GM08714 (cell line): ENCODE data around the gene AGBL4.

ENCODE experiments used
- H3K4me3 ChIP-seq: fragments of 200-500 bp; sonication (Bioruptor generic); 2 replicates; pipeline ENCODE4 v1.5.1; 2014; ENCODE audit warnings: mild to moderate bottlenecking, low read length, inconsistent platforms
- ZNF274 ChIP-seq: IDR thresholded peaks from 2 replicates; pipeline ENCODE4 v1.6.1; 2012; ENCODE audit warnings: mild to moderate bottlenecking, low read depth, low read length

AGBL4 gene

DNA sequence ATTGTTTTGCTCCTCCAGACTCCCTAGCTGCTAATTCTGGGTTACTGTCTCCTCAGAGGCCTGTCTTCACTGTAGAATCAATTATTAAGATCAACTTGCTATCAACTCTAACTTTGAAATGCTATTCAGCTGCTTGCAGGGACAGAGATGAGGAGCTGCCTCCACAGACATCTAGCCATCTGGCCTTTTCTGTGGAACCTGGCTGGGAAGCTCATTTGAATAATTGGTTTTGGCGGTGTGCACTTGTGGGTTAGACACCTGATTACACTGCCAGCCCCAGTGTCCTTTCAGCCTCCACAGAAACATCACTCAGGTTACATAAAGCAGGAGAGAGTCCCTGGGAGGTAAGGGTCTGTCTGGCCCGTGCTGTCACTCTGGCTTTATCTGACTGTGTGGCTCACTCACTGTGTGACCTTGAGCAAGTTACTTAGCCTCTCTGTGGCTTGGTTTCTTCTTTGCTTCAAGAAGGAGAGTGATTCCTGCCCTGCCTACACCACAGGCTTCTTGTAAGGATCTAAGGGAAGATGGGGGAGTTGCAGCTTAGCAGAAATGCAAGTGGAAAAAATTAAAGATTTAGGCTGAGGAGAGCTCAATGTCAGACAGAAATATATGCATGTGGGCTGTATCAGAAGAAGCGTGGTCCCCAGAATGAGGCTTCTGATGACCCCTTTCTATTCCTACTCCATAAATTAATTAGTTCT, 1378.7 kb downstream of the AGBL4 start:
- no peak for TF ChIP-seq ZNF274
- no peak overlapping the region for H3K4me3 ChIP-seq

GRCh38 chr1:48644190-48644900, 1379.4 kb downstream of the AGBL4 start:
- TF ChIP-seq ZNF274 = no peak
- no peak overlapping the region for H3K4me3 ChIP-seq

GRCh38 chr1:48643193-48643592, 1380.6 kb downstream of the AGBL4 start:
- H3K4me3 ChIP-seq = no peak overlapping the region

DNA sequence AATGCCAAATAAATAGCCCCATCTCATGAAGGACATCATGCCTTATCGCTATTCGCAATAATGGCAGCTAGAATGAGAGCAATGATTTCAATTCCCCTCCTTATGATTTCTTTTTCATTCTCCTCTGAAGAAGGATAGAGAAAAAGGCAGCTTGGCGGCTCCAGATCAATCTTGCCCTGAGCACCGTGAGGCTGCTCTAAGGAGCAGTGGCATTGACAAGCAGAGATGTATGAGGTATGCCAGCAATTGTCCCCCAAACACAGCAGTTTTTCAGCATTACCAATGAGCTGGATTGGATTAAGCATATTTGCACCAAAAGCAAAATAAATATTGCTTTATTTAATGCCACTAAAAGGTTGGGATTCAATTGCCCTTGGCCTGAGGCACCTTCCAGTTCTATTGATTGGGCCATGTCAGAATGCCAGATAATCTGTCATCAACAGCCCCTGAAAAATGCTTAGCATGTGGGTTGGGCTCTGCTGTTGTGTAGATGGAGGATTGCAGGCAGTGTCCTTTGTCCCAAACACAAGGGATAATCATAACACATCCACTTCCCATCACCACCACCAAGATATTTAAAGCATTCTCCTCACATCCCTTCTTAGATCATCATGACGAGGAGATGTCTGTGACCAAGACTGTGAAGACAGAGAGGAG, 1382.8 kb downstream of the AGBL4 start:
- TF ChIP-seq ZNF274 = no peak

More at GRCh38 chr1:48643193-48643592, 1380.6 kb downstream of the AGBL4 start:
- no peak for TF ChIP-seq ZNF274

DNA sequence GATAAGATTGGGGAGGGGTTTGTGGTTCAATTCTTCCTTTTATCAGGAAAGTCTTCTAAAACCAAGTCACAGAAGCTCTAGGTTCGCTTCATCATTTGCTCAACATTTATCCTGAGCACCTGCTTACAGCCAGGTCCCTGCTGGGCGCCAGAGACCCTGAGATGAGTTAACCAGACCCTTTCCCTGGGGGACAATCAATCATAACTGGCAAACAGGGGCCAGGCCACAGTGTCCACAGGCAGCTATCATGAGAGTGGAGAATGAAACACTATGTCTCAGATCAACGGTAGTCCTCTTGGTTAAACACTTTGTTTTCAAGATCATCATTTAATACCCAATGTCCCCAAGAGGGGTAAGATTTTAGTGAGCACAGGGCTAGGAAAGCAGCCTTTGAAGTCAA, 1393.9 kb downstream of the AGBL4 start:
- TF ChIP-seq ZNF274 = no peak
- H3K4me3 ChIP-seq = no peak overlapping the region

More for the DNA sequence above, 1382.8 kb downstream of the AGBL4 start:
- H3K4me3 ChIP-seq = no peak overlapping the region

DNA sequence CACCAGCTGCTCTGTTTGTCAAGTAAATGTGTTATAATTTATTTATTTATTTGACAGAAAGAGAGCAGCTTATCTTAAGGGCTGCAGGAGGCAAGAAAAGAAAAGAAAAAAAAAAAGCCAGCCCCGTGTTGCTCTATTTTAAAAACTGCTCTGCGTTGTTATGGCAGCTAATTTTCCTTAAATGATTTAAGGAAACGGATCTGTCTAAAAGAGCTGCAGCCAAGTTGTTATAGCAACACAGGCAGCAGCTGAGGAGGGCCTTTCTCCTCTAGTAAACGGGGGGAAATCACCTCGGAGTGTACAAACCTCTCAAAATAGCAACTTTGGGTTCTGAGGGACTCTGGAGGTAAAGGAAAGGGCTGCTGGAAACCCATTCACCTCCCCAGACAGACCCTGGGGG, 1396.3 kb downstream of the AGBL4 start:
- TF ChIP-seq ZNF274 = no peak

DNA sequence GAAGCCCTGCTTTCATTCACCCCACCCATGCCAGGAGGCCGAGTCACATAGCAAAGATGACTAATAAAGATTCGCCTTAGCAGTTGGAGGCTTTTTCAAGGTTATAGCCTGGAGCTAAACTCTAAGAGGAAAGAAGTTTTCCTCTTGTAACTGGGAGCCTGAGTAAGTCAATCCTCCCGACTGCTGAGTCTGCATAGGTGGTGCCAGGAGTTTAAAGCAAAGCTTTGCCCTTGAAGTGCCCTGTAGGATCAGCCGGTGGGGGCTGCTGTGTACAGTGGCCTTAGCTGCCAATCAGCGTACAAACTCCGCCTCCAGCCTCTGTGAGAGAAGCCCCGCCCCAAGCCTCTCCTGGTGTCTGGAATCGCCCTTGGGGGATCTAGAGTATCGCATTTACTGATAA, 1404.2 kb downstream of the AGBL4 start:
- TF ChIP-seq ZNF274 = no peak
- H3K4me3 ChIP-seq = no peak overlapping the region

More for the DNA sequence above, 1396.3 kb downstream of the AGBL4 start:
- no peak overlapping the region for H3K4me3 ChIP-seq

- TF ChIP-seq ZNF274 = no peak
- H3K4me3 ChIP-seq = no peak overlapping the region
Observed at GRCh38 chr1:48617252-48617651, 1406.5 kb downstream of the AGBL4 start.

DNA sequence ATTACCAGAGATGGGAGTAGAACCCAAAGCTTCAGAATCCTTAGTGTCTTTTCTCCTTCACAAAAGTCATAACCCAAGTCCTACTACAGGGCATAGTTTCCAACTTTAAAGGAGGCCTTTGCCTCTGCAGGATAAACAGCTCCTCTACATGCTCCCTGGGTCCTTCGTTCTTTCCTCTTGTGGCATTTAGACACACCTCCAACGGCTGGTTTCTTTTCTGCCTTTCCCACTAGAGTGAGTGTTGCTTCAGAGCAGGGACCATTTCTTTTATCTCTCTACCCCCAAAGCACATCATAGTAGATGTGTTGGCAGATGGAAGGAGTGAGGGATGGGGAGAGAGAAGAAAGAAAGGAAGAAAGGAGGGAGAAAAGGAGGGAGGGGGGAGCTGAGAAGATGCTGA, 1407.0 kb downstream of the AGBL4 start:
- no peak overlapping the region for H3K4me3 ChIP-seq
- no peak for TF ChIP-seq ZNF274

GRCh38 chr1:48611841-48612240, 1411.9 kb downstream of the AGBL4 start:
- TF ChIP-seq ZNF274 = no peak
- no peak overlapping the region for H3K4me3 ChIP-seq

GRCh38 chr1:48610628-48611542, 1412.9 kb downstream of the AGBL4 start:
- TF ChIP-seq ZNF274 = no peak

DNA sequence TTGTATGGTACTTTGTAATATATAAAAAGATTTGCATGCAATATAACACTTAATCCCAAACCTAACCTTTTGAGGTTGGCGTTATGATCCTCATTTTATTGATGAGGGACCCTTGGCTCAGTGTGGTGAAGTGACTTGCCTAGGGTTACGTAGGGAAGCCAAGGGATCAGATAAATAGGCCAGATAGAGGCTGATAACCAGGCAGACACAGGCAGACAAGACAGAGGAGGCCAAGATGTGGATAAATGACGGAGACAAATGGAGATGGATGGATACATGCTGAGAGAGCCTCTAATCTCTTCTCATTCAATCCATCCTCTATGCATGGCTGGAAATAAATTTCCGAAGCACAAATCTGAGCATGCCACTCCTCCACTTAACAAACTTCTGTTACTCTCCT, 1414.9 kb downstream of the AGBL4 start:
- no peak overlapping the region for H3K4me3 ChIP-seq
- no peak for TF ChIP-seq ZNF274

More at GRCh38 chr1:48610628-48611542, 1412.9 kb downstream of the AGBL4 start:
- no peak overlapping the region for H3K4me3 ChIP-seq

- no peak for TF ChIP-seq ZNF274
Observed at GRCh38 chr1:48603222-48603621, 1420.5 kb downstream of the AGBL4 start.

DNA sequence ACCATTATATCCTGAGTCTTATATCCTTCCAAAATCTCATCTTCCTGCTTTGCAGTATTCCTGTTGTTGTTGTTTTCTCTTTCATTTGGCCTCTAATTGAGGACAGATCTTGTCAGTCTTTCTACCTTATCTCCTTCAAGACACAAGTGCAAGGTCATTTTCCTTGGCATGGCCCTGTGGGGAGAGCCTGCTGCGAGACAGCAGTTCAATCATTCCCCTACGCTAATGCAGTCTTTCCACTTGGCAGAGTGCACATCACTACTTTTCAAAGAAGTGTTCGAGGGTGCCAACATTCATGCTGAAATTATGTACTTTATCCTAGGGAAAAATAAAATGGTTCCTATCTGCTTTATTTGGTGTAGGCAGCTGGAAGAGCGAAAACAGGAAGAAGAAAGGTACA, 1421.4 kb downstream of the AGBL4 start:
- no peak for TF ChIP-seq ZNF274
- H3K4me3 ChIP-seq = no peak overlapping the region

More at GRCh38 chr1:48603222-48603621, 1420.5 kb downstream of the AGBL4 start:
- no peak overlapping the region for H3K4me3 ChIP-seq
